Measurements from ENCODE around the gene PCID2.

The PCID2 gene

GRCh38 chr13:113147206-113147605 is 61.3 kb downstream of the PCID2 start:
- Histone ChIP-seq H3K4me1 (no peaks in the 10 kb centered on the region; the same call in 1 of the 2 replicates), H3K27ac (no peak overlapping the region), H3K4me2 (no peak overlapping the region), H3K9me3 (no peaks in the 10 kb centered on the region), H3K4me3 (no peak overlapping the region), H3K36me3 (no peaks in the 10 kb centered on the region), H4K20me1 (no peaks in the 10 kb centered on the region), H3K27me3 (peaks cover 7% of the 10 kb centered on the region), H3K9ac (no peak overlapping the region)
- TF ChIP-seq Cebpa-rat (IDR thresholded peaks at IDR 0.05), result no peak

GRCh38 chr13:113146750-113147149 is 61.7 kb downstream of the PCID2 start:
- Histone ChIP-seq H3K4me3 (no peak overlapping the region), H3K4me1 (no peaks in the 10 kb centered on the region; the same call in 1 of the 2 replicates), H4K20me1 (no peaks in the 10 kb centered on the region), H3K4me2 (no peak overlapping the region), H3K36me3 (no peaks in the 10 kb centered on the region), H3K27me3 (peaks cover 2% of the 10 kb centered on the region; the same call in 1 of the 2 replicates), H3K9me3 (no peaks in the 10 kb centered on the region), H3K9ac (no peak overlapping the region), H3K27ac (no peak overlapping the region)
- no peak for TF ChIP-seq Cebpa-rat (IDR thresholded peaks at IDR 0.05)

- H3K9ac ChIP-seq, result no peak overlapping the region
- H3K27ac ChIP-seq, result no peak overlapping the region
- H3K9me3 ChIP-seq, result no peaks in the 10 kb centered on the region
- no peak overlapping the region for H3K4me2 ChIP-seq
- no peaks in the 10 kb centered on the region for H4K20me1 ChIP-seq
- no peaks in the 10 kb centered on the region for H3K27me3 ChIP-seq
- no peak overlapping the region for H3K4me3 ChIP-seq
- TF ChIP-seq Cebpa-rat (IDR thresholded peaks at IDR 0.05), result no peak
- H3K36me3 ChIP-seq, result no peaks in the 10 kb centered on the region
- H3K4me1 ChIP-seq, result no peaks in the 10 kb centered on the region; the same call in 1 of the 2 replicates
Observed at GRCh38 chr13:113145911-113146598, 62.4 kb downstream of the PCID2 start.

- no peak overlapping the region for H3K27ac ChIP-seq
- H3K9ac ChIP-seq, result no peak overlapping the region
- no peaks in the 10 kb centered on the region for H3K9me3 ChIP-seq
- no peaks in the 10 kb centered on the region for H4K20me1 ChIP-seq
- H3K4me3 ChIP-seq, result no peak overlapping the region
- H3K36me3 ChIP-seq, result no peaks in the 10 kb centered on the region
- H3K4me1 ChIP-seq, result no peaks in the 10 kb centered on the region; the same call in 1 of the 2 replicates
- no peak overlapping the region for H3K4me2 ChIP-seq
- no peak for TF ChIP-seq Cebpa-rat (IDR thresholded peaks at IDR 0.05)
- H3K27me3 ChIP-seq, result no peaks in the 10 kb centered on the region
Observed at GRCh38 chr13:113145496-113145895, 63.0 kb downstream of the PCID2 start.

- no peaks in the 10 kb centered on the region for H3K27me3 ChIP-seq
- TF ChIP-seq Cebpa-rat (IDR thresholded peaks at IDR 0.05), result no peak
- no peaks in the 10 kb centered on the region for H3K9me3 ChIP-seq
Observed at GRCh38 chr13:113144255-113144629, 64.2 kb downstream of the PCID2 start.

GRCh38 chr13:113143466-113144254 is 64.8 kb downstream of the PCID2 start:
- H3K27me3 ChIP-seq, result no peaks in the 10 kb centered on the region
- H3K4me3 ChIP-seq, result no peak overlapping the region
- no peaks in the 10 kb centered on the region; the same call in 1 of the 2 replicates for H3K4me1 ChIP-seq
- no peak for TF ChIP-seq Cebpa-rat (IDR thresholded peaks at IDR 0.05)
- H3K9me3 ChIP-seq, result no peaks in the 10 kb centered on the region
- H4K20me1 ChIP-seq, result no peaks in the 10 kb centered on the region
- H3K27ac ChIP-seq, result no peak overlapping the region
- no peak overlapping the region for H3K9ac ChIP-seq
- no peak overlapping the region for H3K4me2 ChIP-seq
- H3K36me3 ChIP-seq, result no peaks in the 10 kb centered on the region

More at GRCh38 chr13:113144255-113144629, 64.2 kb downstream of the PCID2 start:
- no peaks in the 10 kb centered on the region for H3K36me3 ChIP-seq
- H3K27ac ChIP-seq, result no peak overlapping the region
- H3K4me3 ChIP-seq, result no peak overlapping the region
- no peaks in the 10 kb centered on the region; the same call in 1 of the 2 replicates for H3K4me1 ChIP-seq
- H3K4me2 ChIP-seq, result no peak overlapping the region
- H4K20me1 ChIP-seq, result no peaks in the 10 kb centered on the region
- no peak overlapping the region for H3K9ac ChIP-seq

- H3K27ac ChIP-seq, result no peak overlapping the region
- H3K9ac ChIP-seq, result no peak overlapping the region
- TF ChIP-seq Cebpa-rat (IDR thresholded peaks at IDR 0.05), result no peak
- no peaks in the 10 kb centered on the region; the same call in 1 of the 2 replicates for H3K4me1 ChIP-seq
- H3K4me3 ChIP-seq, result no peak overlapping the region
- no peaks in the 10 kb centered on the region for H3K36me3 ChIP-seq
- H3K4me2 ChIP-seq, result no peak overlapping the region
- no peaks in the 10 kb centered on the region for H3K27me3 ChIP-seq
- H3K9me3 ChIP-seq, result no peaks in the 10 kb centered on the region
- H4K20me1 ChIP-seq, result no peaks in the 10 kb centered on the region
Observed at GRCh38 chr13:113142876-113143275, 65.6 kb downstream of the PCID2 start.

- H3K9ac ChIP-seq, result no peak overlapping the region
- H3K9me3 ChIP-seq, result no peaks in the 10 kb centered on the region
- no peaks in the 10 kb centered on the region for H3K27me3 ChIP-seq
- TF ChIP-seq Cebpa-rat (IDR thresholded peaks at IDR 0.05), result no peak
- H3K36me3 ChIP-seq, result no peaks in the 10 kb centered on the region
- H3K4me3 ChIP-seq, result no peak overlapping the region
- H3K4me1 ChIP-seq, result no peaks in the 10 kb centered on the region; the same call in 1 of the 2 replicates
- no peak overlapping the region for H3K27ac ChIP-seq
- no peaks in the 10 kb centered on the region for H4K20me1 ChIP-seq
- no peak overlapping the region for H3K4me2 ChIP-seq
Observed at GRCh38 chr13:113141601-113141970, 66.9 kb downstream of the PCID2 start.

GRCh38 chr13:113140677-113141600 is 67.5 kb downstream of the PCID2 start:
- Histone ChIP-seq H3K27me3 (no peaks in the 10 kb centered on the region), H3K27ac (no peak overlapping the region), H3K9me3 (no peaks in the 10 kb centered on the region), H3K4me1 (no peaks in the 10 kb centered on the region), H3K4me3 (no peak overlapping the region), H3K9ac (no peak overlapping the region), H4K20me1 (no peaks in the 10 kb centered on the region), H3K36me3 (no peaks in the 10 kb centered on the region), H3K4me2 (no peak overlapping the region)
- TF ChIP-seq Cebpa-rat (IDR thresholded peaks at IDR 0.05), result no peak
